ENCODE results near the gene C3orf70. TPM values are rescaled to one million over a fixed set of nuclear protein-coding genes. Genes with fewer than 3 reads are reported as not detected.

The C3orf70 gene
- total RNA-seq, 2 experiments from 2014 or later, result not detected

- no peaks in the 10 kb centered on the region for H3K79me2 ChIP-seq (ENCODE audit: insufficient read depth, low read depth, low read length)
- ChIA-PET POLR2A (no interaction called here), CTCF (ENCODE audit: unreplicated experiment) (no interaction called here)
- DNase-seq (ENCODE audit: low spot score), result no peak
- no peaks in the 10 kb centered on the region for H3K4me1 ChIP-seq (ENCODE audit: insufficient read depth, low read length, poor library complexity, severe bottlenecking)
- no peak overlapping the region for H3K4me2 ChIP-seq (ENCODE audit: low read length)
- H4K20me1 ChIP-seq (ENCODE audit: insufficient read depth, low read length), result no peaks in the 10 kb centered on the region
- no peak for TF ChIP-seq EZH2phosphoT487 (IDR thresholded peaks at IDR 0.05; ENCODE audit: borderline replicate concordance, low read depth, low read length)
- TF ChIP-seq, protein P1, sequence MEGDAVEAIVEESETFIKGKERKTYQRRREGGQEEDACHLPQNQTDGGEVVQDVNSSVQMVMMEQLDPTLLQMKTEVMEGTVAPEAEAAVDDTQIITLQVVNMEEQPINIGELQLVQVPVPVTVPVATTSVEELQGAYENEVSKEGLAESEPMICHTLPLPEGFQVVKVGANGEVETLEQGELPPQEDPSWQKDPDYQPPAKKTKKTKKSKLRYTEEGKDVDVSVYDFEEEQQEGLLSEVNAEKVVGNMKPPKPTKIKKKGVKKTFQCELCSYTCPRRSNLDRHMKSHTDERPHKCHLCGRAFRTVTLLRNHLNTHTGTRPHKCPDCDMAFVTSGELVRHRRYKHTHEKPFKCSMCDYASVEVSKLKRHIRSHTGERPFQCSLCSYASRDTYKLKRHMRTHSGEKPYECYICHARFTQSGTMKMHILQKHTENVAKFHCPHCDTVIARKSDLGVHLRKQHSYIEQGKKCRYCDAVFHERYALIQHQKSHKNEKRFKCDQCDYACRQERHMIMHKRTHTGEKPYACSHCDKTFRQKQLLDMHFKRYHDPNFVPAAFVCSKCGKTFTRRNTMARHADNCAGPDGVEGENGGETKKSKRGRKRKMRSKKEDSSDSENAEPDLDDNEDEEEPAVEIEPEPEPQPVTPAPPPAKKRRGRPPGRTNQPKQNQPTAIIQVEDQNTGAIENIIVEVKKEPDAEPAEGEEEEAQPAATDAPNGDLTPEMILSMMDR (conservative IDR thresholded peaks at IDR 0.05; ENCODE audit: low read length), result no peak
- no peaks in the 10 kb centered on the region for H3K9me2 ChIP-seq (ENCODE audit: insufficient read depth, low read length)
- no TSS peak for BruUV-seq (replicated peaks)
- intact Hi-C loops (cut with micrococcal nuclease; ENCODE audit: unreplicated experiment), result no loop called here
- H3K9me3 ChIP-seq (ENCODE audit: low read length), result no peaks in the 10 kb centered on the region
- no peak overlapping the region for H3K27ac ChIP-seq (ENCODE audit: low read depth, low read length, poor library complexity, severe bottlenecking)
- no peak overlapping the region for H3K4me3 ChIP-seq (ENCODE audit: low read depth, low read length, poor library complexity, severe bottlenecking)
- H2AFZ ChIP-seq (ENCODE audit: low read length), result no peak overlapping the region
- no peaks in the 10 kb centered on the region for H3K36me3 ChIP-seq (ENCODE audit: insufficient read depth, low read length)
Observed at GRCh38 chr3:185150561-185150960, 2.3 kb downstream of the C3orf70 start.

DNA sequence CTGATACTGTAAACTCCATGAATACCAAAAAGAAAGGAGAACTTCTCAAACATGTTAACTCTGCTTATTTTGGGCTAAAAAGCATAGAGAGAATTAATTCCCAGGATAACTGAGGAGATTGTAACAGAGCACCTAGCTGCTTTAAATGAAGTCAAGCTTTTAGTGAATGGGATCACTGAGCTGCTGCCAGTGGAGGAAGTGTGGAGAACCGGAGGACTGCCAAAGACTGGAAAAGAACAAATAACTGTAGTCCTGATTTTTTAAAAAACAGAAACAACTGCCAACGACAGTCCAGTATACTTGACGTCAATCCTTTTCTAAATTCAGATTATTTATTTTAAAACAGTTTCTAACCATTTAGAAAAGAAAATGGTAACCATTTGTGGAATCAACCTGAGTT is 3.3 kb downstream of the C3orf70 start:
- Histone ChIP-seq H3K4me1 (ENCODE audit: insufficient read depth, low read length, poor library complexity, severe bottlenecking) (no peaks in the 10 kb centered on the region), H2AFZ (ENCODE audit: low read length) (no peak overlapping the region), H3K79me2 (ENCODE audit: insufficient read depth, low read depth, low read length) (no peaks in the 10 kb centered on the region), H3K4me3 (ENCODE audit: low read depth, low read length, poor library complexity, severe bottlenecking) (no peak overlapping the region), H4K20me1 (ENCODE audit: insufficient read depth, low read length) (no peaks in the 10 kb centered on the region), H3K27ac (ENCODE audit: low read depth, low read length, poor library complexity, severe bottlenecking) (no peak overlapping the region), H3K9me2 (ENCODE audit: insufficient read depth, low read length) (no peaks in the 10 kb centered on the region), H3K9me3 (ENCODE audit: low read length) (no peaks in the 10 kb centered on the region), H3K4me2 (ENCODE audit: low read length) (no peak overlapping the region), H3K36me3 (ENCODE audit: insufficient read depth, low read length) (no peaks in the 10 kb centered on the region)
- no peak for DNase-seq (ENCODE audit: low spot score)
- TF ChIP-seq EZH2phosphoT487 (IDR thresholded peaks at IDR 0.05; ENCODE audit: borderline replicate concordance, low read depth, low read length), result no peak
- TF ChIP-seq, protein P1 (conservative IDR thresholded peaks at IDR 0.05; ENCODE audit: low read length), result no peak
- POLR2A ChIA-PET, result no interaction called here
- no TSS peak for BruUV-seq (replicated peaks)
- intact Hi-C loops (cut with micrococcal nuclease; ENCODE audit: unreplicated experiment), result no loop called here
- CTCF ChIA-PET (ENCODE audit: unreplicated experiment), result no interaction called here

DNA sequence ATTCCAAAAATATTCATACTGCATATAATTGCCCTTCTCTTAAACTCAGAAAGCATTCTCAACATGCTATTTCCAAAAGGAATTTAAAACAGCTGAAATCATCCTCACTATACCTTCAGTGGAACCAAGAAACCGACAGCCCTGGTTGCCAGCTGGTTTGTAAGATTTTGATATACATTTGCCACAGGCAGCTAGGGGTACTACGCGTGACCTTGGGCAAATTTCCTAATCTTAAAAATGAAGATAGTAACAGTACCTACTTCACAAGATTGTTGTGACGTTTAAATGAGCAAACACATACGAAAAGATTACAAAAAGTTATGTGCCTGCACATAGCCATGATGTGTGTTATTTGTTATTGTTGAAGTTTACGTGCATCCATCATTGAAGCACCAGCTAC is 7.3 kb downstream of the C3orf70 start:
- ChIA-PET CTCF (ENCODE audit: unreplicated experiment) (no interaction called here), POLR2A (interaction anchor here (0.5 to 0.7 kb wide), 4 partner anchors 30 to 382 kb away, joined by 3 to 6 read pairs (median 4); no protein-coding TSS in a partner anchor)

More for the DNA sequence above, 7.3 kb downstream of the C3orf70 start:
- intact Hi-C loops (cut with micrococcal nuclease; ENCODE audit: unreplicated experiment), result no loop called here
- H3K9me3 ChIP-seq (ENCODE audit: low read length), result no peaks in the 10 kb centered on the region
- no peak overlapping the region for H2AFZ ChIP-seq (ENCODE audit: low read length)
- no peak for DNase-seq (ENCODE audit: low spot score)
- H3K79me2 ChIP-seq (ENCODE audit: insufficient read depth, low read depth, low read length), result no peaks in the 10 kb centered on the region
- no peak overlapping the region for H3K4me2 ChIP-seq (ENCODE audit: low read length)
- H3K4me1 ChIP-seq (ENCODE audit: insufficient read depth, low read length, poor library complexity, severe bottlenecking), result no peaks in the 10 kb centered on the region
- no peak overlapping the region for H3K4me3 ChIP-seq (ENCODE audit: low read depth, low read length, poor library complexity, severe bottlenecking)
- no peaks in the 10 kb centered on the region for H3K36me3 ChIP-seq (ENCODE audit: insufficient read depth, low read length)
- TF ChIP-seq, protein P1 (conservative IDR thresholded peaks at IDR 0.05; ENCODE audit: low read length), result no peak
- no peak for TF ChIP-seq EZH2phosphoT487 (IDR thresholded peaks at IDR 0.05; ENCODE audit: borderline replicate concordance, low read depth, low read length)
- H4K20me1 ChIP-seq (ENCODE audit: insufficient read depth, low read length), result no peaks in the 10 kb centered on the region
- no peaks in the 10 kb centered on the region for H3K9me2 ChIP-seq (ENCODE audit: insufficient read depth, low read length)
- no TSS peak for BruUV-seq (replicated peaks)
- no peak overlapping the region for H3K27ac ChIP-seq (ENCODE audit: low read depth, low read length, poor library complexity, severe bottlenecking)
